Measurements from ENCODE around the gene RNPEPL1. TPM values are rescaled to one million over a fixed set of nuclear protein-coding genes. Genes with fewer than 3 reads are reported as not detected.
A peak's percentile ranks its signal among the peaks of the same experiment; 100 is the strongest.

RNPEPL1 gene
- total RNA-seq, 2 experiments from 2014 or later: 39.1 to 40.5 TPM

- POLR2A ChIA-PET: interaction anchor here (0.9 to 13.3 kb wide), 4 partner anchors 8 to 55 kb away, joined by 3 to 118 read pairs (median 3); partner anchors contain the start of gene CAPN10
- Mint-ChIP-seq H3K36me3 (ENCODE audit: low read depth) (peaks cover 15% of the 10 kb centered on the region), H3K4me3 (peak overlapping the region; percentile 70), H3K27ac (peak overlapping the region; percentile 80), H3K9me3 (no peaks in the 10 kb centered on the region), H3K4me1 (ENCODE audit: low read depth) (peaks cover 40% of the 10 kb centered on the region), H3K27me3 (no peaks in the 10 kb centered on the region)
- DNase-seq (peak; percentile 41), ATAC-seq (no peak)
- CTCF ChIA-PET: interaction anchor here (1.0 to 2.1 kb wide), 5 partner anchors 11 to 55 kb away, joined by 3 to 18 read pairs (median 6); partner anchors contain the start of gene CAPN10
- intact Hi-C loops (cut with micrococcal nuclease): loop anchor here (5.0 kb wide), 2 partner anchors 52 to 53 kb away; no protein-coding TSS in a partner anchor
- TF ChIP-seq, protein P1, sequence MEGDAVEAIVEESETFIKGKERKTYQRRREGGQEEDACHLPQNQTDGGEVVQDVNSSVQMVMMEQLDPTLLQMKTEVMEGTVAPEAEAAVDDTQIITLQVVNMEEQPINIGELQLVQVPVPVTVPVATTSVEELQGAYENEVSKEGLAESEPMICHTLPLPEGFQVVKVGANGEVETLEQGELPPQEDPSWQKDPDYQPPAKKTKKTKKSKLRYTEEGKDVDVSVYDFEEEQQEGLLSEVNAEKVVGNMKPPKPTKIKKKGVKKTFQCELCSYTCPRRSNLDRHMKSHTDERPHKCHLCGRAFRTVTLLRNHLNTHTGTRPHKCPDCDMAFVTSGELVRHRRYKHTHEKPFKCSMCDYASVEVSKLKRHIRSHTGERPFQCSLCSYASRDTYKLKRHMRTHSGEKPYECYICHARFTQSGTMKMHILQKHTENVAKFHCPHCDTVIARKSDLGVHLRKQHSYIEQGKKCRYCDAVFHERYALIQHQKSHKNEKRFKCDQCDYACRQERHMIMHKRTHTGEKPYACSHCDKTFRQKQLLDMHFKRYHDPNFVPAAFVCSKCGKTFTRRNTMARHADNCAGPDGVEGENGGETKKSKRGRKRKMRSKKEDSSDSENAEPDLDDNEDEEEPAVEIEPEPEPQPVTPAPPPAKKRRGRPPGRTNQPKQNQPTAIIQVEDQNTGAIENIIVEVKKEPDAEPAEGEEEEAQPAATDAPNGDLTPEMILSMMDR (IDR thresholded peaks at IDR 0.05): no peak
Measured at GRCh38 chr2:240568678-240569522, 616 bp downstream of the RNPEPL1 start.

- TF ChIP-seq, protein P1 (IDR thresholded peaks at IDR 0.05): no peak
- no peaks in the 10 kb centered on the region for H3K9me3 Mint-ChIP-seq
- no peaks in the 10 kb centered on the region for H3K27me3 Mint-ChIP-seq
- no peak for DNase-seq
- peaks cover 33% of the 10 kb centered on the region for H3K4me1 Mint-ChIP-seq (ENCODE audit: low read depth)
- ChIA-PET POLR2A (interaction anchor here (0.9 to 13.3 kb wide), 4 partner anchors 9 to 55 kb away, joined by 3 to 118 read pairs (median 3); partner anchors contain the start of gene CAPN10), CTCF (interaction anchor here (1.3 to 2.1 kb wide), 4 partner anchors 10 to 56 kb away, joined by 3 to 18 read pairs (median 8); partner anchors contain the start of gene CAPN10)
- H3K36me3 Mint-ChIP-seq (ENCODE audit: low read depth): peaks cover 9% of the 10 kb centered on the region
- intact Hi-C loops (cut with micrococcal nuclease): loop anchor here (5.0 kb wide), 2 partner anchors 52 to 53 kb away; no protein-coding TSS in a partner anchor
- H3K27ac Mint-ChIP-seq: peak overlapping the region; percentile 70
- ATAC-seq: no peak
- H3K4me3 Mint-ChIP-seq: peak overlapping the region; percentile 70
Measured at GRCh38 chr2:240569523-240569997, 1.3 kb downstream of the RNPEPL1 start.

GRCh38 chr2:240569998-240570530, 1.8 kb downstream of the RNPEPL1 start:
- DNase-seq (no peak), ATAC-seq (no peak)
- Mint-ChIP-seq H3K9me3 (no peaks in the 10 kb centered on the region), H3K27ac (no peak overlapping the region), H3K4me3 (peak overlapping the region; percentile 70), H3K4me1 (ENCODE audit: low read depth) (peaks cover 28% of the 10 kb centered on the region), H3K36me3 (ENCODE audit: low read depth) (peaks cover 3% of the 10 kb centered on the region), H3K27me3 (no peaks in the 10 kb centered on the region)
- intact Hi-C loops (cut with micrococcal nuclease): loop anchor here (5.0 kb wide), 2 partner anchors 52 to 53 kb away; no protein-coding TSS in a partner anchor
- CTCF ChIA-PET: interaction anchor here (1.8 to 2.1 kb wide), 3 partner anchors 9 to 16 kb away, joined by 5 to 18 read pairs (median 10); partner anchors contain the start of gene CAPN10
- POLR2A ChIA-PET: interaction anchor here (1.3 to 13.3 kb wide), 2 partner anchors 10 to 16 kb away, joined by 3 to 118 read pairs; partner anchors contain the start of gene CAPN10
- TF ChIP-seq, protein P1 (IDR thresholded peaks at IDR 0.05): no peak

DNA sequence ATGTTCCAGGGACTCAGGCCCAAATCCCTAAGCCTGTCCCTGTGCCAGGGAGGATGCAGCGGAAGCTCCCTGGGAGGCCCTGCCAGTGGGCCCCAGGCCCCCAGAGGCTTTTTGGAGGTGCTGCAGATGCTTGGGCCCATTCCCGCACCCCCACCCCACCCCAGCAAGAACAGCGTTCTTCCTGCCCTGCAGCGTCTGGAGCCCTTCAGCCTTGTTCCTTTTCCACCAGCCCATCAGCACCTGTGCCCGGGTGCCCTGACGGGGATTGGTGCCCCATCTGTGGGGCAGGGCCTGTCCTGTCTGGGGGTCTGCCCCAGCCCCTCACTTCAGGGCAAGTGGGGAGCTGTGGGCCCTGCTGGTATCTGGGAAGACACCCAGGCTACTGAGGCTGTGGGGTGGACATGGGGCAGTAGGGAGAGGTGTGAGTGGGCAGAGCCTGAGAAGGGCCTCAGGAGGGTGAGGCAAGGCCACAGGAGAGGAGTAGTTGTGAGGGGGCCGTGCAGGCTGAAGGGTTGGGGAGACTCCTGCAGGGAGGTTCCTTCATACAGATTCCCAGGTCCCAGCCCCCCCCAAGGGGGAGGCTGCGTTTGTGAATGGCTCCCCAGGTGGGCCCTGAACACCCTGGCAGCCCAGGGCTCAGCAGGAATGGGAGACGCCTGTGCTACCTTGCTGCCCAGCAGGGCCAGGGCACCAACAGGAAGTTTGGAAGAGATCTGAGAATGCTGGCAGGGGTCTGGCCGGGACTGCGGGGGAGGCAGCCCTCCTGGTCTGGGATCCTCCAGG, 2.4 kb downstream of the RNPEPL1 start:
- H3K9me3 Mint-ChIP-seq: no peaks in the 10 kb centered on the region
- H3K36me3 Mint-ChIP-seq (ENCODE audit: low read depth): no peaks in the 10 kb centered on the region
- DNase-seq (no peak), ATAC-seq (no peak)
- intact Hi-C loops (cut with micrococcal nuclease): no loop called here
- no peaks in the 10 kb centered on the region for H3K27me3 Mint-ChIP-seq
- POLR2A ChIA-PET: interaction anchor here (1.3 to 13.3 kb wide), 4 partner anchors 9 to 16 kb away, joined by 3 to 118 read pairs (median 6); partner anchors contain the start of genes CAPN10 and DUSP28
- CTCF ChIA-PET: interaction anchor here (1.8 to 2.1 kb wide), 2 partner anchors 9 to 15 kb away, joined by 5 to 18 read pairs; partner anchors contain the start of gene CAPN10
- TF ChIP-seq, protein P1 (IDR thresholded peaks at IDR 0.05): no peak
- peaks cover 23% of the 10 kb centered on the region for H3K4me1 Mint-ChIP-seq (ENCODE audit: low read depth)
- no peak overlapping the region for H3K4me3 Mint-ChIP-seq
- peak overlapping the region; percentile 25 for H3K27ac Mint-ChIP-seq
